WTC11 (cell line): ENCODE results near the gene MYNN. TPM values are rescaled to one million over a fixed set of nuclear protein-coding genes. Genes with fewer than 3 reads are reported as not detected.

Experiments used
- ATAC-seq: fragments of 200-7000 bp; cut with Tn5 transposase; 2 replicates; pipeline ENCODE4 v1.10.0; 2021; ENCODE audit warnings: mild to moderate bottlenecking, moderate library complexity
- Bru-seq: library from RNA; stranded (reverse); fragments of 400-500 nt; gene quantifications from one replicate; lab custom pipeline; 2021; lab: Mats Ljungman, UMichigan
- CTCF ChIA-PET: fragments of 300-600 bp; sonication (Branson Sonifier 250); formaldehyde crosslinking; loops from one replicate; lab custom pipeline; 2021; ENCODE audit warnings: antibody characterized with exemption; lab: Charles Lee
- POLR2A ChIA-PET: fragments of 350-600 bp; sonication (Branson Sonifier 250); formaldehyde crosslinking; loops from one replicate; lab custom pipeline; 2021; ENCODE audit warnings: antibody characterized with exemption; lab: Charles Lee
- DNase-seq: peaks from one replicate; pipeline ENCODE4 v3.0.0; 2021; ENCODE audit warnings: low spot score
- H3K27ac Mint-ChIP-seq: 2 replicates; pipeline ENCODE4 v1.8.0; 2021; ENCODE audit warnings: mixed read lengths
- H3K27me3 Mint-ChIP-seq: 2 replicates; pipeline ENCODE4 v1.8.0; 2021; ENCODE audit warnings: low read depth, mild to moderate bottlenecking, moderate library complexity, mixed read lengths
- H3K36me3 Mint-ChIP-seq: 2 replicates; pipeline ENCODE4 v1.8.0; 2021; ENCODE audit warnings: mixed read lengths
- H3K4me1 Mint-ChIP-seq: 2 replicates; pipeline ENCODE4 v1.8.0; 2022; ENCODE audit warnings: mixed read lengths
- H3K4me3 Mint-ChIP-seq: 2 replicates; pipeline ENCODE4 v1.8.0; 2021; ENCODE audit warnings: mild to moderate bottlenecking, moderate library complexity, mixed read lengths
- H3K9me3 Mint-ChIP-seq: 2 replicates; pipeline ENCODE4 v1.8.0; 2021; ENCODE audit warnings: mixed read lengths
- CREM ChIP-seq: sonication (generic); formaldehyde crosslinking; IDR thresholded peaks from 2 replicates; pipeline ENCODE4 v1.8.1; 2022; ENCODE audit warnings: mild to moderate bottlenecking, missing genetic modification reagents, moderate library complexity
- ESRRA ChIP-seq: sonication (generic); formaldehyde crosslinking; IDR thresholded peaks from 2 replicates; pipeline ENCODE4 v1.8.1; 2022; ENCODE audit warnings: mild to moderate bottlenecking, missing genetic modification reagents, borderline replicate concordance
- ETV6 ChIP-seq: sonication (generic); formaldehyde crosslinking; IDR thresholded peaks from 2 replicates; pipeline ENCODE4 v1.8.1; 2022; ENCODE audit warnings: mild to moderate bottlenecking, missing genetic modification reagents
- HMGA2 ChIP-seq: fragments of 250-450 bp; sonication (Bioruptor Pico); IDR thresholded peaks from 2 replicates; pipeline ENCODE4 v1.4.0; 2021; ENCODE audit warnings: mild to moderate bottlenecking, moderate library complexity
- MYBL2 ChIP-seq: sonication (generic); formaldehyde crosslinking; IDR thresholded peaks from 2 replicates; pipeline ENCODE4 v1.8.1; 2023; ENCODE audit warnings: mild to moderate bottlenecking, moderate library complexity, missing genetic modification reagents
- NR3C1 ChIP-seq: sonication (generic); formaldehyde crosslinking; conservative IDR thresholded peaks from 2 replicates; pipeline ENCODE4 v1.8.1; 2023; ENCODE audit warnings: low read depth, mild to moderate bottlenecking, missing genetic modification reagents
- SMAD4 ChIP-seq: sonication (generic); formaldehyde crosslinking; IDR thresholded peaks from 2 replicates; pipeline ENCODE4 v1.8.0; 2022; ENCODE audit warnings: mild to moderate bottlenecking, missing genetic modification reagents
- SP1 ChIP-seq: sonication (generic); formaldehyde crosslinking; conservative IDR thresholded peaks from 2 replicates; pipeline ENCODE4 v1.8.1; 2022; ENCODE audit warnings: missing genetic modification reagents
- ZBTB21 ChIP-seq: sonication (generic); formaldehyde crosslinking; IDR thresholded peaks from 2 replicates; pipeline ENCODE4 v1.8.1; 2023; ENCODE audit warnings: mild to moderate bottlenecking, missing genetic modification reagents, borderline replicate concordance
- ZNF219 ChIP-seq: sonication (generic); formaldehyde crosslinking; IDR thresholded peaks from 2 replicates; pipeline ENCODE4 v1.8.0; 2023; ENCODE audit warnings: missing genetic modification reagents, mild to moderate bottlenecking, borderline replicate concordance
- ZNF396 ChIP-seq: fragments of 250-450 bp; sonication (Bioruptor Pico); IDR thresholded peaks from 2 replicates; pipeline ENCODE4 v1.8.0; 2021; ENCODE audit warnings: mild to moderate bottlenecking, moderate library complexity, borderline replicate concordance
- long read RNA-seq, 3 experiments: library from RNA in 1 of 3; library from capped mRNA in 1 of 3; library from polyadenylated mRNA in 1 of 3; unstranded in 2 of 3; stranded (forward) in 1 of 3; transcript quantifications; one replicate each; pipeline ENCODE4 v2.0.0, GENCODE V29; 2021
- total RNA-seq: library from RNA; stranded (reverse); gene quantifications from 3 replicates; pipeline ENCODE4 v1.2.3, GENCODE V29; 2021
- TF ChIP-seq, protein P1 (sequence below): fragments of 250-450 bp; sonication (Bioruptor Pico); IDR thresholded peaks from 2 replicates; pipeline ENCODE4 v1.9.0; 2021; ENCODE audit warnings: moderate library complexity, mild to moderate bottlenecking, inconsistent platforms, borderline replicate concordance
- TF ChIP-seq, protein P2 (sequence below): sonication (generic); formaldehyde crosslinking; IDR thresholded peaks from 2 replicates; pipeline ENCODE4 v1.8.1; 2022; ENCODE audit warnings: missing genetic modification reagents, borderline replicate concordance
- TF ChIP-seq, protein P3 (sequence below): sonication (generic); formaldehyde crosslinking; IDR thresholded peaks from 2 replicates; pipeline ENCODE4 v1.8.1; 2023; ENCODE audit warnings: mild to moderate bottlenecking, moderate library complexity, missing genetic modification reagents
- TF ChIP-seq, protein P4 (sequence below): sonication (generic); formaldehyde crosslinking; IDR thresholded peaks from 2 replicates; pipeline ENCODE4 v1.8.0; 2022; ENCODE audit warnings: mild to moderate bottlenecking, missing genetic modification reagents
- TF ChIP-seq, protein P5 (sequence below): sonication (generic); formaldehyde crosslinking; IDR thresholded peaks from 2 replicates; pipeline ENCODE4 v1.8.1; 2023; ENCODE audit warnings: mild to moderate bottlenecking, missing genetic modification reagents
- TF ChIP-seq, protein P6 (sequence below): sonication (generic); formaldehyde crosslinking; IDR thresholded peaks from 2 replicates; pipeline ENCODE4 v1.8.1; 2022; ENCODE audit warnings: low read depth, mild to moderate bottlenecking, moderate library complexity, missing genetic modification reagents, borderline replicate concordance
- TF ChIP-seq, protein P7 (sequence below): sonication (generic); formaldehyde crosslinking; IDR thresholded peaks from 2 replicates; pipeline ENCODE4 v1.8.1; 2022; ENCODE audit warnings: mild to moderate bottlenecking, missing genetic modification reagents, moderate library complexity, borderline replicate concordance
- TF ChIP-seq, protein P8 (sequence below): fragments of 250-450 bp; sonication (Bioruptor Pico); conservative IDR thresholded peaks from 2 replicates; pipeline ENCODE4 v1.9.0; 2021; ENCODE audit warnings: mild to moderate bottlenecking

The MYNN gene
- total RNA-seq (14.3 to 14.5 TPM (median 14.3 TPM) in 3 replicates), Bru-seq, nascent RNA (percentile 95 among the genes with signal in this experiment)
- long read RNA-seq, experiment 1, full-length matches to known transcripts, result 90 of 136 reads
- long read RNA-seq, experiment 1, partial matches to known transcripts, result 7 of 136 reads
- long read RNA-seq, experiment 1, other reads (novel, unspliced or antisense), result 39 of 136 reads
- long read RNA-seq, experiment 2, full-length matches to known transcripts, result 6 of 21 reads
- long read RNA-seq, experiment 2, partial matches to known transcripts, result 6 of 21 reads
- long read RNA-seq, experiment 2, other reads (novel, unspliced or antisense), result 9 of 21 reads
- long read RNA-seq, experiment 3, full-length matches to known transcripts, result 24 of 39 reads
- long read RNA-seq, experiment 3, partial matches to known transcripts, result 3 of 39 reads
- long read RNA-seq, experiment 3, other reads (novel, unspliced or antisense), result 12 of 39 reads

DNA sequence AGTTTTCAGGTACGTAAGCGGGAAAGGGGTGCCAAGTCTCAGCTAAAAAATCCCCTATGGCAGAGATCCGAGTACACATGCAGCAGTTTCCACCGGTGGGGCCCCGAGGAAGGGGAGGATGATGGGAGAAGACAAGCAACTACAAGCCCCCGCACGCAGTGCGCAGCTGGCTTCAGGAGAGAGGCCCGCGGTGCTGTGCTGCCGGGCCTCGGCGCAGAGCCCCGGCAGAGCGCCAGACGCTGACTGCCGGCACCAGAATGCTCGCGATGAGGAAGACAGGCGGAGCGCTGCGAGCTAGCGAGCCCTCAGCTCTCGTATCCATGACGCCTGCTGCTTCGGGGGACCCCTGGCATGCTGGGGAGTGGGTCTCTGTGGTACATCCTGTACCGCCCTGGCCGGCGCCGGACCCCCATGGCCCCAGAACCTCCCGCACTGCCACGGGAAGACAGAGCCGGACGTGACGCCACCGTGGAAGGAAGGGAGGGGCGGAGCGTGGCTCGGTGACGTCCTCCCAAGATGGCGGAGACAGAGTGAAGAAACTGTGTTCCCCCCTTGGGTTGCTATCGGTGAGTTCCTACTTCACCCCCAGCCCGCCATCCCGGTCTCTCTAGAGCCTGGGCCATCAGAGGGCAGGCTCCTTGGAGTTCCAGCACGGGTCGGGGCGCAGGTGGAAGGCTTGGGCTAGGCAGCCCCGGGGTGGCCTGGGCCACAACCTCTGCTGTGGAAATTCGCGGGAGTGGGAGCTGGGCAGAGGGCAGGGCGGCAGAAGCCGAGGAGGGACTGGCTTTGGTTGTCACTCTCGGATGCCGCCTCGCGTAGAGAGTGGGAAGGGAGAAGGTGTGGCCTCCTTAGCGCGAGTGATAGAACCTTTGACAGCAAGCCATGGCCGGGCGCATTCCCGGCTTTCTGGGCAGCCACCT, at the start of gene MYNN:
Gene MYNN, plus strand, starts transcription at position 500 of the 920 bp plus-strand sequence. CDS start 900 bp downstream, outside the sequence.
- peak within 1 kb of the TSS; percentile 98 for H3K4me3 Mint-ChIP-seq
- H3K36me3 Mint-ChIP-seq, result peaks cover 26% of the 10 kb centered on the region
- peak; percentile 90 for DNase-seq
- peak within 1 kb of the TSS; percentile 100 for H3K27ac Mint-ChIP-seq
- no peaks in the 10 kb centered on the region for H3K9me3 Mint-ChIP-seq
- ChIA-PET CTCF (interaction anchor here (0.6 to 1.0 kb wide), 2 partner anchors 264 to 708 kb away, joined by 4 to 5 read pairs; no protein-coding TSS in a partner anchor), POLR2A (interaction anchor here (0.6 to 1.3 kb wide), 4 partner anchors 9 to 244 kb away, joined by 3 to 12 read pairs (median 5); partner anchors contain the start of genes SEC62 and TERC)
- no peaks in the 10 kb centered on the region; the same call in 1 of the 2 replicates for H3K27me3 Mint-ChIP-seq
- peak; percentile 78 for ATAC-seq
- peaks cover 35% of the 10 kb centered on the region for H3K4me1 Mint-ChIP-seq
- TF ChIP-seq, protein P1, sequence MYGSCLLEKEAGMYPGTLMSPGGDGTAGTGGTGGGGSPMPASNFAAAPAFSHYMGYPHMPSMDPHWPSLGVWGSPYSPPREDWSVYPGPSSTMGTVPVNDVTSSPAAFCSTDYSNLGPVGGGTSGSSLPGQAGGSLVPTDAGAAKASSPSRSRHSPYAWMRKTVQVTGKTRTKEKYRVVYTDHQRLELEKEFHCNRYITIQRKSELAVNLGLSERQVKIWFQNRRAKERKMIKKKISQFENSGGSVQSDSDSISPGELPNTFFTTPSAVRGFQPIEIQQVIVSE (CRISPR knock-in tag), result no peak
- TF ChIP-seq, protein P2, sequence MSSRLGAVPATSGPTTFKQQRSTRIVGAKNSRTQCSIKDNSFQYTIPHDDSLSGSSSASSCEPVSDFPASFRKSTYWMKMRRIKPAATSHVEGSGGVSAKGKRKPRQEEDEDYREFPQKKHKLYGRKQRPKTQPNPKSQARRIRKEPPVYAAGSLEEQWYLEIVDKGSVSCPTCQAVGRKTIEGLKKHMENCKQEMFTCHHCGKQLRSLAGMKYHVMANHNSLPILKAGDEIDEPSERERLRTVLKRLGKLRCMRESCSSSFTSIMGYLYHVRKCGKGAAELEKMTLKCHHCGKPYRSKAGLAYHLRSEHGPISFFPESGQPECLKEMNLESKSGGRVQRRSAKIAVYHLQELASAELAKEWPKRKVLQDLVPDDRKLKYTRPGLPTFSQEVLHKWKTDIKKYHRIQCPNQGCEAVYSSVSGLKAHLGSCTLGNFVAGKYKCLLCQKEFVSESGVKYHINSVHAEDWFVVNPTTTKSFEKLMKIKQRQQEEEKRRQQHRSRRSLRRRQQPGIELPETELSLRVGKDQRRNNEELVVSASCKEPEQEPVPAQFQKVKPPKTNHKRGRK (CRISPR knock-in tag), result no peak
- no peak for TF ChIP-seq ZNF396
- peak; percentile 70; the same call in 1 of the 2 replicates for TF ChIP-seq SP1 (CRISPR knock-in tag)
- TF ChIP-seq NR3C1 (CRISPR knock-in tag), result no peak
- TF ChIP-seq ETV6, result peak; percentile 64
- peak; percentile 63; the same call in 1 of the 2 replicates for TF ChIP-seq MYBL2
- TF ChIP-seq, protein P3, sequence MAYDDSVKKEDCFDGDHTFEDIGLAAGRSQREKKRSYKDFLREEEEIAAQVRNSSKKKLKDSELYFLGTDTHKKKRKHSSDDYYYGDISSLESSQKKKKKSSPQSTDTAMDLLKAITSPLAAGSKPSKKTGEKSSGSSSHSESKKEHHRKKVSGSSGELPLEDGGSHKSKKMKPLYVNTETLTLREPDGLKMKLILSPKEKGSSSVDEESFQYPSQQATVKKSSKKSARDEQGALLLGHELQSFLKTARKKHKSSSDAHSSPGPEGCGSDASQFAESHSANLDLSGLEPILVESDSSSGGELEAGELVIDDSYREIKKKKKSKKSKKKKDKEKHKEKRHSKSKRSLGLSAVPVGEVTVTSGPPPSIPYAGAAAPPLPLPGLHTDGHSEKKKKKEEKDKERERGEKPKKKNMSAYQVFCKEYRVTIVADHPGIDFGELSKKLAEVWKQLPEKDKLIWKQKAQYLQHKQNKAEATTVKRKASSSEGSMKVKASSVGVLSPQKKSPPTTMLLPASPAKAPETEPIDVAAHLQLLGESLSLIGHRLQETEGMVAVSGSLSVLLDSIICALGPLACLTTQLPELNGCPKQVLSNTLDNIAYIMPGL (CRISPR knock-in tag), result peak; percentile 79
- TF ChIP-seq, protein P4, sequence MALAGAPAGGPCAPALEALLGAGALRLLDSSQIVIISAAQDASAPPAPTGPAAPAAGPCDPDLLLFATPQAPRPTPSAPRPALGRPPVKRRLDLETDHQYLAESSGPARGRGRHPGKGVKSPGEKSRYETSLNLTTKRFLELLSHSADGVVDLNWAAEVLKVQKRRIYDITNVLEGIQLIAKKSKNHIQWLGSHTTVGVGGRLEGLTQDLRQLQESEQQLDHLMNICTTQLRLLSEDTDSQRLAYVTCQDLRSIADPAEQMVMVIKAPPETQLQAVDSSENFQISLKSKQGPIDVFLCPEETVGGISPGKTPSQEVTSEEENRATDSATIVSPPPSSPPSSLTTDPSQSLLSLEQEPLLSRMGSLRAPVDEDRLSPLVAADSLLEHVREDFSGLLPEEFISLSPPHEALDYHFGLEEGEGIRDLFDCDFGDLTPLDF, result no peak
- TF ChIP-seq, protein P5, sequence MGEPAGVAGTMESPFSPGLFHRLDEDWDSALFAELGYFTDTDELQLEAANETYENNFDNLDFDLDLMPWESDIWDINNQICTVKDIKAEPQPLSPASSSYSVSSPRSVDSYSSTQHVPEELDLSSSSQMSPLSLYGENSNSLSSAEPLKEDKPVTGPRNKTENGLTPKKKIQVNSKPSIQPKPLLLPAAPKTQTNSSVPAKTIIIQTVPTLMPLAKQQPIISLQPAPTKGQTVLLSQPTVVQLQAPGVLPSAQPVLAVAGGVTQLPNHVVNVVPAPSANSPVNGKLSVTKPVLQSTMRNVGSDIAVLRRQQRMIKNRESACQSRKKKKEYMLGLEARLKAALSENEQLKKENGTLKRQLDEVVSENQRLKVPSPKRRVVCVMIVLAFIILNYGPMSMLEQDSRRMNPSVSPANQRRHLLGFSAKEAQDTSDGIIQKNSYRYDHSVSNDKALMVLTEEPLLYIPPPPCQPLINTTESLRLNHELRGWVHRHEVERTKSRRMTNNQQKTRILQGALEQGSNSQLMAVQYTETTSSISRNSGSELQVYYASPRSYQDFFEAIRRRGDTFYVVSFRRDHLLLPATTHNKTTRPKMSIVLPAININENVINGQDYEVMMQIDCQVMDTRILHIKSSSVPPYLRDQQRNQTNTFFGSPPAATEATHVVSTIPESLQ (CRISPR knock-in tag), result no peak
- no peak for TF ChIP-seq SMAD4
- peak; percentile 66; the same call in 1 of the 2 replicates for TF ChIP-seq ESRRA
- TF ChIP-seq, protein P6, sequence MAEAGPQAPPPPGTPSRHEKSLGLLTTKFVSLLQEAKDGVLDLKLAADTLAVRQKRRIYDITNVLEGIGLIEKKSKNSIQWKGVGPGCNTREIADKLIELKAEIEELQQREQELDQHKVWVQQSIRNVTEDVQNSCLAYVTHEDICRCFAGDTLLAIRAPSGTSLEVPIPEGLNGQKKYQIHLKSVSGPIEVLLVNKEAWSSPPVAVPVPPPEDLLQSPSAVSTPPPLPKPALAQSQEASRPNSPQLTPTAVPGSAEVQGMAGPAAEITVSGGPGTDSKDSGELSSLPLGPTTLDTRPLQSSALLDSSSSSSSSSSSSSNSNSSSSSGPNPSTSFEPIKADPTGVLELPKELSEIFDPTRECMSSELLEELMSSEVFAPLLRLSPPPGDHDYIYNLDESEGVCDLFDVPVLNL, result no peak
- TF ChIP-seq ZBTB21 (CRISPR knock-in tag), result peak; percentile 66; the same call in 1 of the 2 replicates
- no peak for TF ChIP-seq HMGA2 (CRISPR knock-in tag)
- TF ChIP-seq, protein P7, sequence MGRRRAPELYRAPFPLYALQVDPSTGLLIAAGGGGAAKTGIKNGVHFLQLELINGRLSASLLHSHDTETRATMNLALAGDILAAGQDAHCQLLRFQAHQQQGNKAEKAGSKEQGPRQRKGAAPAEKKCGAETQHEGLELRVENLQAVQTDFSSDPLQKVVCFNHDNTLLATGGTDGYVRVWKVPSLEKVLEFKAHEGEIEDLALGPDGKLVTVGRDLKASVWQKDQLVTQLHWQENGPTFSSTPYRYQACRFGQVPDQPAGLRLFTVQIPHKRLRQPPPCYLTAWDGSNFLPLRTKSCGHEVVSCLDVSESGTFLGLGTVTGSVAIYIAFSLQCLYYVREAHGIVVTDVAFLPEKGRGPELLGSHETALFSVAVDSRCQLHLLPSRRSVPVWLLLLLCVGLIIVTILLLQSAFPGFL, result no peak
- no peak for TF ChIP-seq ZNF219 (CRISPR knock-in tag)
- TF ChIP-seq, protein P8, sequence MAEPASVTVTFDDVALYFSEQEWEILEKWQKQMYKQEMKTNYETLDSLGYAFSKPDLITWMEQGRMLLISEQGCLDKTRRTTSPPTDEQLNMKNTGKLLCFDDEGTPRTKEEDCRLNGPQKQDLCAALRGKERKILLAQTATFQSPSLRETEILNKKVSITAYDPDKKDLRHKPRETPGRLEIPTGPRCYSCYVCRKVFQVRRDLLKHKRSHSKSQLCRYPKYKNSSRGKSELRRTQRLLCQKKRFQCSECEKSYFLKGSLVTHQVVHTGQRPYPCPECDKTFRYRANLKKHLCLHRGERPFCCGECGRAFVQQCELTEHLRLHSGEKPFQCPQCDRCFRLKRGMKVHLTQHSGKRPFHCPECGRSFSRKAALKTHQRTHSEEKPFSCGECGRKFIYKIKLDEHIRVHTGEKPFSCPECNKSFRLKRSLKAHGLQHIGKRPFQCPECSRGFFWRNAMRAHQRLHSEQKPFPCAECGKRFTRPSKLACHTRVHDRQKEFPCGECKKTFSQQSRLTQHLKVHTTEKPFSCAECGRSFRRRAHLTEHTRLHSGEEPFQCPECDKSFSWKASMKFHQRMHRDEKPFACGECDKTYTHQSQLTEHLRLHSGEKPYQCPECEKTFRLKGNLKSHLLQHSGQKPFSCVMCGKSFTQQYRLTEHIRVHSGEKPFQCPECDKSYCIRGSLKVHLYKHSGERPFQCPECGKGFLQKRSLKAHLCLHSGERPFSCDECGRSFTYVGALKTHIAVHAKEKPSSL (CRISPR knock-in tag), result no peak
- peak; percentile 92 for TF ChIP-seq CREM (CRISPR knock-in tag)
